Lower lobe of right lung (tissue), 2 donors: ENCODE measurements around the gene UXT. TPM values are rescaled to one million over a fixed set of nuclear protein-coding genes. Genes with fewer than 3 reads are reported as not detected.

Source experiments
- ATAC-seq, 2 donors: fragments of 200-7000 bp; cut with Tn5 transposase; one replicate each; pipeline ENCODE4 v1.9.1; 2020 to 2022; ENCODE audit warnings: mild to moderate bottlenecking in 2 of 2, moderate library complexity in 2 of 2
- DNase-seq: peaks from one replicate; pipeline ENCODE4 v3.0.0-alpha.2; 2020
- H3K27ac ChIP-seq: fragments of 200-600 bp; one replicate; pipeline ENCODE4 v1.8.0; 2022
- H3K27me3 ChIP-seq: fragments of 200-600 bp; one replicate; pipeline ENCODE4 v1.8.0; 2022; ENCODE audit warnings: low read depth
- H3K36me3 ChIP-seq: fragments of 200-600 bp; one replicate; pipeline ENCODE4 v1.8.0; 2022; ENCODE audit warnings: mild to moderate bottlenecking
- H3K4me1 ChIP-seq: fragments of 200-600 bp; one replicate; pipeline ENCODE4 v1.8.0; 2022
- H3K4me3 ChIP-seq: fragments of 200-600 bp; one replicate; pipeline ENCODE4 v1.8.0; 2022; ENCODE audit warnings: mild to moderate bottlenecking
- H3K9me3 ChIP-seq: fragments of 200-600 bp; one replicate; pipeline ENCODE4 v1.8.0; 2022
- CTCF ChIP-seq: fragments of 200-600 bp; IDR thresholded peaks from one replicate; pipeline ENCODE4 v1.8.0; 2022; ENCODE audit warnings: antibody characterized with exemption, mild to moderate bottlenecking
- intact Hi-C: fragments of 100-400 bp; cut with DNase I; formaldehyde crosslinking; loops from one replicate; pipeline ENCODE4 v1.11.0; 2022
- total RNA-seq: library from RNA; stranded (reverse); fragmentation: NEBNext Ultra II Directional; extraction: Animal tissue kit (Norgen Biotek cat#: 25700); gene quantifications from one replicate; pipeline ENCODE4 v1.2.1, GENCODE V29; 2021
- donor health status: DM: no; HTN: yes; CAD: no; lungs with severe emphysema.

The UXT gene
- total RNA-seq, 1 donor from 2014 or later, result 85.5 TPM

DNA sequence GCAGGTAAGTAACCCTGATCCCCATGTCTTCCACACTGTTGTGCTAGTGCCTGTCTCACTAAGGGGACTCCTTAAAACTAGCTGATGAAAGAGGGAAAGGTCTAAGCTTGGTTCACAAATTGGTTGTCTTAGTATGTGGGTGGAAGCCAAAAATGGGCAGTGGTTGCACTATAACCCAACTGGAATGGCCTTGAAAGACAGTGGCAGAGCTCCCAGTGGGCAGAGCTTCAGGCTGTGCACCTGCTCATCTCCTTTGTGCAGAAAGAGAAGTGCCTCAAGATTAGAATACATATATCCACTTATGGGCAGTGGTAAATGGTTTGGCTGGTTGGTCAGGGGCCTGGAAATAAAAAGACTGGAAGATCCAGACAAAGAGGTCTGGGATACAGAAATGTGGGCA lies 46.6 kb downstream of the UXT start:
- Histone ChIP-seq H3K9me3 (no peaks in the 10 kb centered on the region), H3K36me3 (no peaks in the 10 kb centered on the region), H3K4me1 (no peaks in the 10 kb centered on the region), H3K4me3 (no peak overlapping the region), H3K27me3 (no peaks in the 10 kb centered on the region), H3K27ac (no peak overlapping the region)
- no peak for ATAC-seq
- no peak for DNase-seq
- TF ChIP-seq CTCF, result no peak
- intact Hi-C loops, result no loop called here

GRCh38 chrX:47611926-47612325 lies 47.1 kb downstream of the UXT start:
- DNase-seq (no peak), ATAC-seq (no peak)
- H3K4me1 ChIP-seq, result no peaks in the 10 kb centered on the region
- intact Hi-C loops, result no loop called here
- no peaks in the 10 kb centered on the region for H3K27me3 ChIP-seq
- TF ChIP-seq CTCF, result no peak
- H3K9me3 ChIP-seq, result no peaks in the 10 kb centered on the region
- H3K27ac ChIP-seq, result no peak overlapping the region
- H3K4me3 ChIP-seq, result no peak overlapping the region
- no peaks in the 10 kb centered on the region for H3K36me3 ChIP-seq

DNA sequence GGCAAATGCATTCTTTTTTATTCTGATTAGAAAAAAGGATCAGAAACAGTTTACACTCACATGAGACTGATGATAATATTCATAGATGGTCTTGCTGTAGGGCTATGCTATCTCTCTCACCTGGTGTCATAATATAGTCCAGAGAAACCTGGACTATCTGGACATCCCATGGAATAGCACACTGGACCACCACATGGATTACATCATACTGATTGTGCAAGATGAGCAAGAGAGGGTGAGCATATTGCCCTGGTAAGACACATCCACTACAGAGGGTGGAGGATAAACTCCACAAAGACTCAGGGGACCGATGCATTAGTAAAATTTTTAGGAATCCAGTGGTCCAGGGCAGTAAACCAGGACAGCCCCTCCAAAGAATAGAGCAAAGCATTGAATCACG lies 47.5 kb downstream of the UXT start:
- H3K36me3 ChIP-seq, result no peaks in the 10 kb centered on the region
- H3K4me3 ChIP-seq, result no peak overlapping the region
- intact Hi-C loops, result no loop called here
- TF ChIP-seq CTCF, result no peak
- DNase-seq (no peak), ATAC-seq (no peak)
- no peaks in the 10 kb centered on the region for H3K9me3 ChIP-seq
- no peaks in the 10 kb centered on the region for H3K27me3 ChIP-seq
- H3K4me1 ChIP-seq, result no peaks in the 10 kb centered on the region
- H3K27ac ChIP-seq, result no peak overlapping the region

DNA sequence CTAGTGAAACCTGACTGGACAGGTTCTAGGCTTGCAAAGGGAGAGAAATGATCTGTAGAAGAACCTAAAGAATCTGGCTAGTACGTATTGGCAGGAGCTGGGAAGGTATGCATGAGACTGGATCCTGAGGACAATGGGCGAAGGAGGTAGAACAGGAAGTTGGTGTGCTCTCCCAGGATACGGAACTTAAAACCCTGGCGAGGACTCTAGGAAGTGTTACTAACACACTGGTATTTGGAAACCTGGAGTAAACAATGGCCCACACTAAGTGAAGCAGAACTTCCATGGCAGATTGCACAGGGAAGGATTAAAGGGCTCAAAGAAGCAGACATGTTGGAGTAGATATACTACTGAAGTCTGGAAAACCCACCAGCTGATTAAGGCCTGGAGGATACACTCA lies 48.5 kb downstream of the UXT start:
- Histone ChIP-seq H3K9me3 (no peaks in the 10 kb centered on the region), H3K27me3 (no peaks in the 10 kb centered on the region), H3K36me3 (no peaks in the 10 kb centered on the region), H3K4me3 (no peak overlapping the region), H3K27ac (no peak overlapping the region), H3K4me1 (no peaks in the 10 kb centered on the region)
- no peak for TF ChIP-seq CTCF
- DNase-seq, result no peak
- intact Hi-C loops, result no loop called here
- no peak for ATAC-seq

- H3K4me1 ChIP-seq, result no peaks in the 10 kb centered on the region
- intact Hi-C loops, result no loop called here
- TF ChIP-seq CTCF, result no peak
These were observed 50.7 kb downstream of the UXT start for GRCh38 chrX:47608130-47608810.

More at GRCh38 chrX:47608130-47608810, 50.7 kb downstream of the UXT start:
- no peaks in the 10 kb centered on the region for H3K27me3 ChIP-seq
- no peaks in the 10 kb centered on the region for H3K9me3 ChIP-seq
- H3K36me3 ChIP-seq, result no peaks in the 10 kb centered on the region
- no peak for DNase-seq
- no peak overlapping the region for H3K4me3 ChIP-seq
- ATAC-seq, result no peak
- no peak overlapping the region for H3K27ac ChIP-seq
